ENCODE data around the gene FAM161B.
A peak's percentile ranks its signal among the peaks of the same experiment; 100 is the strongest.

The FAM161B gene, protein sequence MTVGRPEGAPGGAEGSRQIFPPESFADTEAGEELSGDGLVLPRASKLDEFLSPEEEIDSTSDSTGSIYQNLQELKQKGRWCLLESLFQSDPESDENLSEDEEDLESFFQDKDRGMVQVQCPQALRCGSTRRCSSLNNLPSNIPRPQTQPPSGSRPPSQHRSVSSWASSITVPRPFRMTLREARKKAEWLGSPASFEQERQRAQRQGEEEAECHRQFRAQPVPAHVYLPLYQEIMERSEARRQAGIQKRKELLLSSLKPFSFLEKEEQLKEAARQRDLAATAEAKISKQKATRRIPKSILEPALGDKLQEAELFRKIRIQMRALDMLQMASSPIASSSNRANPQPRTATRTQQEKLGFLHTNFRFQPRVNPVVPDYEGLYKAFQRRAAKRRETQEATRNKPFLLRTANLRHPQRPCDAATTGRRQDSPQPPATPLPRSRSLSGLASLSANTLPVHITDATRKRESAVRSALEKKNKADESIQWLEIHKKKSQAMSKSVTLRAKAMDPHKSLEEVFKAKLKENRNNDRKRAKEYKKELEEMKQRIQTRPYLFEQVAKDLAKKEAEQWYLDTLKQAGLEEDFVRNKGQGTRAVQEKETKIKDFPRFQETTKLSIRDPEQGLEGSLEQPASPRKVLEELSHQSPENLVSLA

DNA sequence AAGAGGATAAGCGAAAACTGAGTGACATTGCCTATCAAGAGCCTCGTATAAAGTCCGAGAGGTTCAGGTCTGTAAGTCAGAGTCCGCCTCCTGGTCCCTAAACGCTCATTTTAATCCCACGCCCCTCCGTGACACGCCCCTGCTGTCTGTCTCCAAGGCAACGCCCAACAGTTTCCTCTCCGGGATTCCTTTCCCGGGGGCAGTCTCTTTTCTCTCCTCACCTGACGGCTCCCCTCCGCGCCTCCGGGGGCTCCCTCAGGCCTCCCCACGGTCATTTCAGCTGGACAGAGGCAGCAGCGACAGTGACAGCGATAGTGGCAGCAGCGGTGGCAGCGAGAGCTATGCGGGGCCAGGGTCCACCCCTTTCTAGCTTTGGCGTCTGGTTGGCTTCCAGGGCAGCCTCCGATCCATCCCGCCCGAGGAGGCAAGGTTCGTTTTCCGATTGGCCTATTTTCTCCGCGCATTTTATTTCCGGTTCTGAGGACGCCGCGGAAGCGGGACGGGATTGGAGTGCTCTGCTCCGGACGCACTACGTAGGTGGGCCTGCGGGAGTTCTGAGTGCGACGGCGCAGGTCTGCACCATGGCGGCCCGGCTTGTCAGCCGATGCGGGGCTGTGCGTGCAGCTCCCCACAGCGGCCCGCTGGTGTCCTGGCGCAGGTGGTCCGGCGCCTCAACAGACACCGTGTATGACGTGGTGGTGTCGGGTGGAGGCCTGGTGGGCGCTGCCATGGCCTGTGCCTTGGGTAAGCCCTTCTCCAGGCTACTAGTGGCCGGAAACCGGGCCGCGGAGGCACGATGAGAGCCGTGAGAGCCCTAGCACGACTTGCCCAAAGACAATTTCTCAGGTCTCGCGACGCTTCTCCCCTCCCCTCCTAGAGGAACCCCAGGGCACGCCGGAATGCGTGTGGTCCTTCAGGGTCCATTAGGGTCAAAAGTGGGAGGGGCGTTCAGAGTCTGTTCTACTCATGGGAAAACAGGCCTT is at the start of gene FAM161B, which contains the start of gene COQ6:
Gene FAM161B (minus strand): TSS at position 343 of the 983 bp plus-strand sequence. CDS start 68 bp downstream, at position 275.
Gene COQ6 (plus strand): TSS at position 551 of the 983 bp plus-strand sequence. CDS start 31 bp downstream, at position 582.
- Histone ChIP-seq H2AFZ (peak within 1 kb of the TSS; percentile 98), H3K27ac (peak within 1 kb of the TSS; percentile 95), H3K4me3 (ENCODE audit: low read depth, low read length) (peak within 1 kb of the TSS; percentile 97), H3K4me2 (ENCODE audit: low read length) (peak within 1 kb of the TSS; percentile 96), H3K4me1 (peaks cover 8% of the 10 kb centered on the region), H3K9me3 (ENCODE audit: control insufficient read depth, low read length) (no peaks in the 10 kb centered on the region), H3K79me2 (peaks cover 4% of the 10 kb centered on the region), H3K9ac (peak within 1 kb of the TSS; percentile 93), H3K27me3 (ENCODE audit: control insufficient read depth, insufficient read depth, low read length) (no peaks in the 10 kb centered on the region), H3K36me3 (ENCODE audit: control insufficient read depth, insufficient read depth, low read length) (no peaks in the 10 kb centered on the region)
- TF ChIP-seq CTCF (IDR thresholded peaks at IDR 0.05): peak; percentile 9

DNA sequence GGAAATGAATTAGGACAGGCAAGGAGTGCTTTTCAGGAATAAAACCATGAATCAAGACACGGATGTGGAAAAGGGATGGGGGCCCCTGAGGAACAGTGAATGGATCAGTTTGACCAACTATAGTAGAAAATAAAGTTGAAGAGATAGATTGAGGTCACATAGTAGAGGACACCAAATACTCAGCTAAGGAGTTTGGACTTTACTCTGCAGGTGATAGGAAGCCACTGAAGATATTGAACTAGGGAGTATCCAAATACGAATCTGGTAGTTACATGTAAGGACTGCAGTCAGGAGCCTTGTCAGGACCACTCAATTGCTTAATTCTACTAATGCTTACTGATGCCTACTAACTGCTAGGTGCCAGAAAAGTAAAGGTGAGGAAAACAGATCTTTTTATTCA is 48.8 kb upstream of the FAM161B start:
- TF ChIP-seq CTCF (IDR thresholded peaks at IDR 0.05): no peak
- no peaks in the 10 kb centered on the region for H3K79me2 ChIP-seq
- peaks cover 7% of the 10 kb centered on the region for H3K4me1 ChIP-seq
- H3K4me2 ChIP-seq (ENCODE audit: low read length): no peak overlapping the region
- no peaks in the 10 kb centered on the region for H3K27me3 ChIP-seq (ENCODE audit: control insufficient read depth, insufficient read depth, low read length)
- H3K4me3 ChIP-seq (ENCODE audit: low read depth, low read length): no peak overlapping the region
- no peaks in the 10 kb centered on the region for H3K36me3 ChIP-seq (ENCODE audit: control insufficient read depth, insufficient read depth, low read length)
- H3K9ac ChIP-seq: no peak overlapping the region
- H2AFZ ChIP-seq: no peak overlapping the region
- H3K27ac ChIP-seq: no peak overlapping the region
- no peaks in the 10 kb centered on the region for H3K9me3 ChIP-seq (ENCODE audit: control insufficient read depth, low read length)

GRCh38 chr14:73997944-73998447 is 48.1 kb upstream of the FAM161B start:
- H3K4me2 ChIP-seq (ENCODE audit: low read length): no peak overlapping the region
- H3K27me3 ChIP-seq (ENCODE audit: control insufficient read depth, insufficient read depth, low read length): no peaks in the 10 kb centered on the region
- H3K36me3 ChIP-seq (ENCODE audit: control insufficient read depth, insufficient read depth, low read length): no peaks in the 10 kb centered on the region
- peaks cover 7% of the 10 kb centered on the region for H3K4me1 ChIP-seq
- no peak overlapping the region for H3K4me3 ChIP-seq (ENCODE audit: low read depth, low read length)
- no peak overlapping the region for H3K27ac ChIP-seq
- no peaks in the 10 kb centered on the region for H3K79me2 ChIP-seq
- no peak overlapping the region for H2AFZ ChIP-seq
- no peak overlapping the region for H3K9ac ChIP-seq
- H3K9me3 ChIP-seq (ENCODE audit: control insufficient read depth, low read length): no peaks in the 10 kb centered on the region
- no peak for TF ChIP-seq CTCF (IDR thresholded peaks at IDR 0.05)

GRCh38 chr14:73997108-73997943 is 47.4 kb upstream of the FAM161B start:
- Histone ChIP-seq H3K4me2 (ENCODE audit: low read length) (no peak overlapping the region), H3K4me1 (peaks cover 7% of the 10 kb centered on the region), H3K27me3 (ENCODE audit: control insufficient read depth, insufficient read depth, low read length) (no peaks in the 10 kb centered on the region), H3K4me3 (ENCODE audit: low read depth, low read length) (no peak overlapping the region), H2AFZ (peak overlapping the region; percentile 51), H3K79me2 (no peaks in the 10 kb centered on the region), H3K9ac (no peak overlapping the region), H3K27ac (peak overlapping the region; percentile 24), H3K36me3 (ENCODE audit: control insufficient read depth, insufficient read depth, low read length) (no peaks in the 10 kb centered on the region), H3K9me3 (ENCODE audit: control insufficient read depth, low read length) (no peaks in the 10 kb centered on the region)
- TF ChIP-seq CTCF (IDR thresholded peaks at IDR 0.05): no peak
